Small intestine (tissue), 7 donors: ENCODE results near the gene HOPX. TPM values are rescaled to one million over a fixed set of nuclear protein-coding genes. Genes with fewer than 3 reads are reported as not detected.

Experiments
- DNase-seq, 2 donors: peaks; one replicate each; pipeline versions ENCODE4 v3.0.0 to v3.0.0-alpha.2; 2013
- FAIRE-seq: peaks from 2 replicates; lab custom pipeline; 2012; peaks lifted over from hg19 to GRCh38; lab: Jason Lieb, UNC
- H3K27ac ChIP-seq, 3 donors: one replicate each; pipeline ENCODE4 v1.5.1; 2013; ENCODE audit warnings: low read length in 2 of 3, mild to moderate bottlenecking in 2 of 3, control low read depth in 1 of 3, inconsistent platforms in 1 of 3, low read depth in 1 of 3, moderate library complexity in 1 of 3
- H3K27me3 ChIP-seq, 3 donors: one replicate each; pipeline ENCODE4 v1.6.1; 2013; ENCODE audit warnings: low read length in 3 of 3, inconsistent platforms in 1 of 3; ENCODE audit not compliant: control insufficient read depth in 3 of 3, insufficient read depth in 3 of 3
- H3K36me3 ChIP-seq, 3 donors: one replicate each; pipeline ENCODE4 v1.6.1; 2013; ENCODE audit warnings: low read length in 3 of 3, inconsistent platforms in 1 of 3, low read depth in 1 of 3, mild to moderate bottlenecking in 1 of 3, moderate library complexity in 1 of 3; ENCODE audit not compliant: control insufficient read depth in 3 of 3, insufficient read depth in 2 of 3
- H3K4me1 ChIP-seq, 3 donors: one replicate each; pipeline ENCODE4 v1.6.1; 2013; ENCODE audit warnings: low read length in 2 of 3, inconsistent platforms in 1 of 3, low read depth in 1 of 3, mild to moderate bottlenecking in 1 of 3, moderate library complexity in 1 of 3; ENCODE audit not compliant: control insufficient read depth in 3 of 3, insufficient read depth in 2 of 3
- H3K4me3 ChIP-seq, 3 donors: one replicate each; pipeline ENCODE4 v1.5.1; 2013; ENCODE audit warnings: low read length in 3 of 3, control low read depth in 1 of 3, inconsistent platforms in 1 of 3, low read depth in 1 of 3, mild to moderate bottlenecking in 1 of 3, moderate library complexity in 1 of 3
- H3K9me3 ChIP-seq, 2 donors: one replicate each; pipeline ENCODE4 v1.6.1; 2013; ENCODE audit warnings: low read depth in 1 of 2, low read length in 1 of 2; ENCODE audit not compliant: control insufficient read depth in 2 of 2, insufficient read depth in 1 of 2
- WGBS, 3 donors: extraction: QIAGEN DNeasy Blood & Tissue Kit; methylation state at CpG; one replicate each; pipeline ENCODE4 v1.1.7; 2013; 5-methylcytosine and 5-hydroxymethylcytosine counted together
- polyA plus RNA-seq, 4 donors: library from polyadenylated mRNA; stranded (reverse) in 3 of 4; unstranded in 1 of 4; fragments of 200-250 nt in 3 of 4; fragments of 120-200 nt in 1 of 4; gene quantifications; one replicate each; pipeline versions ENCODE4 v1.2.1 to v1.2.3, GENCODE V29; 2013
- donor health status: healthy with polysubstance abuse.
- donor health status: control.
- donor health status: control.
- donor health status: Bipolar disorder and iron deficiency.
- donor health status: healthy.

Gene HOPX
- polyA plus RNA-seq, 4 donors = 8.6 to 146 (median 47.4) TPM

DNA sequence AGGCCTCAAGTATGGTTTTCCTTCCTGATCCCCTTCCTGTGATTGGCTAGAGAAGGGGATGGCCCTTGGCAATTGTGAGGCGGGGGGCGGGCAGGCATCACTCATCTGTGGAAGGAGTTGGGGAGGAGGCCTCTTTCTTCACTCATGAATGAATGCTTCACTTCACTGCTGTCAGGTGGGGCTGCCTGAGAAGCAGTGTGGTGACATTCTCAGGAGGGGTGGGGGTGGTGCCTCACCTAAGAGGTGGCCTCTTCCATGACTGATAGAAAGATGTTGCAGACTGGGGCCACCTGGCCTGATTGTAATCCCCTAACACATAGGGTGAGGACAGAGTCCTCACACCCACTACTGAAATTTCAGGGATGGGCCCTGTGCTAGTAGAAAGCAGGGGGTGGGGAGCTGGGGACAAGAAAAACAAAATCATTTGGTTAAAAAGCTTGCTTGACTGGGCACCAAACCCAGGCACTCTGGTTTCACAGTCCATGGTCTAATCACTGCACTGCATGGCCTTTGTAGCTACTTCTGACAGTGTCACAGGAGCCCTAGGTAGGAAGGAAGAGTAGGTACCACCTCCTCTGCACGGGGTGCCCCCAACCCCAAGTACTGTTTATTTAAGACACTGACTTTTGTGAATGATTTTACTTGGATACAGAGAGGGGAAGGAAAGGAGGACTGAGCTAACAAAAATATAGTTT lies 5.6 kb upstream of the HOPX start:
- Histone ChIP-seq H3K27me3 (peaks cover 0 to 6% (median 0%) of the 10 kb centered on the region in 3 donors), H3K36me3 (no peaks in the 10 kb centered on the region), H3K4me1 (peaks cover 0 to 4% (median 0%) of the 10 kb centered on the region in 3 donors), H3K9me3 (no peaks in the 10 kb centered on the region), H3K4me3 (no peak overlapping the region), H3K27ac (no peak overlapping the region)
- 81 to 94% (median 91%) methylated on average over 3 of the region's 3 CpGs for WGBS, 3 donors
- DNase-seq (no peak), FAIRE-seq (no peak)

DNA sequence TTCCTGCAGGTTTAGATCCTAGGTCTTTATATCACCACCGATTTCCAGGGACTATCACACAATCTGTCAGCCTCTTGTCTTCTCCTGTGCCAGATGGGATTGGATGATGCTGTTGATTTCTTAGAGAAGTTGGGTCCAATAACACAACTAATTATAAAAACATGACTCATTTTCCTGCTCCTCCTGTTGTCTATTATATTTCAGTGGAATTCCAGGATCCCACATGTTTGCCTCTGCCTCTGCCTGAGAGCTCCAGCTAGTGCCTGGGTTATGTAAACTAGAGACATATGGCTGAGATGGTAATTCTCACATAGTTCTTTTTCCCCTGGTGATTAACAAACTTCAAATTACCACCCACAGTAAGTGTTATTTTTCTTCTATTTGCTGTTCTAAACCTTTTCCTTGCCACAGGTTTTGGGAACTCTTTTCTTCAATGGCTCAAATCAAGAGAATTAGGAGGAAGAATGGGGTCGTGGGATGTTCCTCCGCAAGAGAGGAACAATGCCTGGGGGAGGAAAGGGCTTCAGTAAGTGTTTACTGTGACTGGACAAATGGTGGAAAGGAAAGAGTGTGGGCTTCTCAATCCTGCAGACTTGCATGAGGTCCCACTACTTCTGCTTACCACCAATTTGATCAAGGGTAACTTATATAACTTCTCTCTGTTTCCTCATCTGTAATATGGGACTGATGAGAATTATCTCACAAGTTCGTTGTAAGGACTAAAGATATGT lies 3.4 kb upstream of the HOPX start:
- FAIRE-seq (no peak), DNase-seq (no peak)
- Histone ChIP-seq H3K36me3 (no peaks in the 10 kb centered on the region), H3K9me3 (no peaks in the 10 kb centered on the region), H3K27me3 (peaks cover 0 to 6% (median 0%) of the 10 kb centered on the region in 3 donors), H3K4me1 (peaks cover 0 to 6% (median 4%) of the 10 kb centered on the region in 3 donors), H3K27ac (no peak overlapping the region), H3K4me3 (no peak overlapping the region)
- WGBS, 3 donors = 78 to 86% (median 81%) methylated on average over 4 of the region's 4 CpGs

DNA sequence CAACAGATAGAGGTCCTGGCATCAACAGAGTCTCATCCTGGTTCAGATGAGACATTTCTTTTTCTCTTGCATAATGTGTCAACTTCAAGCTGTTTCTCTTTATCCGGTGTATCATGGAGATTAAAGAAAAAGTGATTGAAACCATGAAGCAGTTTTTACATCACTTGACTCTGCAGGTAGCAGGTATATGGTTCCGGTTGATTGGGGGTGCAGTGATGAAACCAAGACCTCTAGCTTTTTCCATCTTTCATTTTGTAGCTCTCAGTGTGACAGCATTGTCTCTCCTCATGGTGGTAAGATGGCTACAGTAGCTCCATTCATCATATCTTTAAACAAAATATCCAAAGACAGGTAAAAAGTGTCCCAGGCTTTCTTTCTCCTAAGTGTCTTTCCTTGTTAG lies 2.4 kb upstream of the HOPX start:
- no peak for DNase-seq
- no peaks in the 10 kb centered on the region for H3K36me3 ChIP-seq
- no peak overlapping the region for H3K4me3 ChIP-seq
- H3K27ac ChIP-seq = no peak overlapping the region
- H3K9me3 ChIP-seq = no peaks in the 10 kb centered on the region
- WGBS, 3 donors = 89 to 93% (median 93%) methylated on average over 2 of the region's 2 CpGs
- peaks cover 0 to 6% (median 0%) of the 10 kb centered on the region in 3 donors for H3K27me3 ChIP-seq
- no peak for FAIRE-seq
- peaks cover 0 to 6% (median 4%) of the 10 kb centered on the region in 3 donors for H3K4me1 ChIP-seq

DNA sequence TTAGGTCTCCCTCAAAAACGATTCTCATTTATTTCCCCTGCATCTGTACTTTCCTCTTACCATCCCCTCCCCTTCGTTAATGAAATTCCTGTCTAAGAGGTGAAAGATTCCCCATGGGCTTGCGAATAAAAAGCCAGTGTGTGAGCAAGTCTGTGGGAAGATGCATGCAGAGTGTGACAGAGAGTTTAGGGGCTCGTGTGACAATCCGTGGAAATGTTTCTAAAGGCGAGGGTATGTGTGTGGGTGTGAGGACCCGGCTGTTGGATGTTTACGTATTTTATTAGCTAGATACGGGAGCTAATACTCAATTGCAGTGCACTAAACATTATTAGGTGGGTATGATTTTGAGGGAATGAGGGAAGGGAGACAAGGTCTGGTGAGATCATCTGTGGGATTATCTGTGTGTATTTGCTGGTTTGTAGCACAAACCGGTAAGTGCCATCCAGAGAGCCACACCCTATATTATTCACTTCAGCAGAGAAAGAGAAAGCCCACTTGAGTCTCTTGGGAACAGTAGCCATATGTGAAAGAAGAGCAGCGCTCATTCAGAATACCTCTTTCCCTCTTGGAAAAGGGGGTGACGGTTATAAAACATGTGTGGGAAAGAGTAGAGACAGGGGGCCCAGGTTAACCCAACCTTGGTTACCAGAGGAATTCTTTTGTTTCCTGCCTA lies 893 bp upstream of the HOPX start:
- peaks cover 0 to 6% (median 4%) of the 10 kb centered on the region in 3 donors for H3K4me1 ChIP-seq
- H3K9me3 ChIP-seq = no peaks in the 10 kb centered on the region
- 20 to 41% (median 37%) methylated on average over 12 of the region's 12 CpGs for WGBS, 3 donors
- peaks cover 0 to 6% (median 0%) of the 10 kb centered on the region in 3 donors for H3K27me3 ChIP-seq
- no peak for DNase-seq
- H3K36me3 ChIP-seq = no peaks in the 10 kb centered on the region
- H3K27ac ChIP-seq = no peak overlapping the region
- FAIRE-seq = no peak
- H3K4me3 ChIP-seq = no peak overlapping the region

DNA sequence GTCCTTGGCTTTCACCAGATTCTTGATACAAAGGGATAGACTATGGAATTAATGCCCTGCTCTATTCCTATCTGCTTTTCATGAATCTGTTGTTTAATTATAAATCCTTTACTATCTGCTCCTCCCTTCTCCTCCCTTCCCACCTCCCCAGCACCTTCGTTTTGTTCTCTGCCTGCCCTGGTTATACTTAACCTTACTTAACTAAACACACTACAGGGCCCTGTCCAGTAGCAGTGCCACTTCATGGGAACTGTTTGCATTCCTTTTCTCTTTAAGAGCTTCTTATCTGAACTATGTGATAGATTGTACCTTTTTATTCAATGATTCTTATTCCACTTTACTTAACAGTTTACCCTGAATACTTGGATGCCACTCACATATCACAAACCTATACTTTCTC lies 830 bp downstream of the HOPX start:
- no peak overlapping the region for H3K4me3 ChIP-seq
- DNase-seq = peak in 1 of 2 donors; percentile 54
- peaks cover 0 to 6% (median 0%) of the 10 kb centered on the region in 3 donors for H3K27me3 ChIP-seq
- H3K27ac ChIP-seq = no peak overlapping the region
- FAIRE-seq = no peak
- 8 to 47% (median 42%) methylated on average over 1 of the region's 1 CpG for WGBS, 3 donors
- H3K9me3 ChIP-seq = no peaks in the 10 kb centered on the region
- H3K36me3 ChIP-seq = no peaks in the 10 kb centered on the region
- H3K4me1 ChIP-seq = peaks cover 0 to 6% (median 4%) of the 10 kb centered on the region in 3 donors

DNA sequence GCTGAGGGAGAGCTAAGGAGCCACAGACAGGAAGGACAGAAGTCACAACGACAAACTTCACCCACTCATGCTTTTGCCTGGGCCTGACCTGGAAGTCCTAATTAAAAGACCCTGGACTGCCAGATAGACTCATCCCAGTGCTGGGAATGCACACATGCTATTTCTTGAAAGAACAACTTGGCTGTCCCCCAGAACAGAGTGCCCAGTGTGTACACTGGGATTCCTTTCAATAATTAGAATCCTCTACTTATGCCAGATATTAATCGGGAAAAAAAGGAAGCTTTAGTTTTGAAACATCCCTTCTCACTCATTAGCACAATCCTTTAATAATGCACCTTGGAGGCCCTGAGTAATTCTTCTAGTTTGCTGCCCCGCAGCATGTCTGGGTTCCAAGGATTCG lies 3.4 kb downstream of the HOPX start:
- Histone ChIP-seq H3K4me3 (no peak overlapping the region), H3K27ac (no peak overlapping the region), H3K36me3 (no peaks in the 10 kb centered on the region), H3K4me1 (peaks cover 2 to 6% (median 4%) of the 10 kb centered on the region in 3 donors), H3K27me3 (peaks cover 0 to 6% (median 0%) of the 10 kb centered on the region in 3 donors), H3K9me3 (no peaks in the 10 kb centered on the region)
- FAIRE-seq (no peak), DNase-seq (no peak)
- 57 to 77% (median 59%) methylated on average over 4 of the region's 4 CpGs for WGBS, 3 donors

DNA sequence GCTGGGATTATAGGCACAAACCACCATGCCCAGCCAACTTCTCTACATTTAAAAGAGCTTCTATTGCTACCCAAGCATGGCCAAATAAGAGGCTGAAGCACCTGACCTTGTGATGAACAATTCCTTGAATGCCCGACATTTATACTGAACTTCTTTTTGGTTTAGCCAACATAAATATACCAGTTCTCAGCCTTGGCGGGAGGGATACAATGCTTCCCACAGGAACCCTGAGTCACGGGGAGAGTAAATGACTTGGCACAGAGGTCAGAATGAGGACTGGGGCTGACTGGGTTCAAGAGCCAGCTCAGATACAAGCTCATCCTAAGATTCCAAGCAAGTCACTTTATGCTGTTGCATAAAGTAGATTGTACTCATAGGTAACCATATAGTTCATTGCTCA lies 6.1 kb downstream of the HOPX start:
- Histone ChIP-seq H3K4me3 (no peak overlapping the region), H3K4me1 (peaks cover 0 to 5% (median 2%) of the 10 kb centered on the region in 3 donors), H3K9me3 (no peaks in the 10 kb centered on the region), H3K27me3 (no peaks in the 10 kb centered on the region), H3K36me3 (no peaks in the 10 kb centered on the region), H3K27ac (no peak overlapping the region)
- no peak for FAIRE-seq
- peak in 1 of 2 donors; percentile 35 for DNase-seq
- 68 to 84% (median 78%) methylated on average over 3 of the region's 3 CpGs for WGBS, 3 donors

DNA sequence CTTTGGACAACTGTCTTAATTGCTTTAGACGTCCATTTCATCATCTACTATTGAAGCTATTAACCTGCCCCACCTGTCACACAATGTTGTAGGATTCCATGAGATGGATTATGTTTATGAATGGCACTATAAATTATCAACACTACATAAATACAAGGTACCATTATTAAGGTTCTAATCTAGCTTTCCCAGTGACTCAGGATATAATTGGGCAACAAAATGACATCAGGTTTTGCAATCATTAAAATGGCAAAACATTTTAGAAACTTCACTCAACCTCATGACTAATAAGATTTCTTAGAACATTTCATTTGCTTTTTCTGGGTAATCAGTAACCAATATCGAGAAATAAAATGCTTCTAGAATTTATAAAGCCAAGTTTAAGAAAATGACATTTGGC lies 9.2 kb downstream of the HOPX start:
- Histone ChIP-seq H3K27me3 (no peaks in the 10 kb centered on the region), H3K27ac (peak overlapping the region in 2 of 3 donors; percentile 32 to 74), H3K9me3 (peaks cover 0 to 3% of the 10 kb centered on the region in 2 donors), H3K4me1 (peaks cover 0 to 5% (median 2%) of the 10 kb centered on the region in 3 donors), H3K36me3 (no peaks in the 10 kb centered on the region), H3K4me3 (no peak overlapping the region)
- DNase-seq = peak in 1 of 2 donors; percentile 94
- 11 to 56% (median 35%) methylated on average over 2 of the region's 2 CpGs for WGBS, 3 donors
- peak; percentile 92 for FAIRE-seq
